Mesendoderm (in vitro differentiated cells): Measurements from ENCODE around the gene NES.

ENCODE experiments used
- DNase-seq: peaks from one replicate; pipeline ENCODE4 v3.0.0; 2013
- H2AK5ac ChIP-seq: 2 replicates; pipeline ENCODE4 v1.6.1; 2013; ENCODE audit warnings: low read length, inconsistent platforms
- H2BK120ac ChIP-seq: 2 replicates; pipeline ENCODE4 v1.6.1; 2013; ENCODE audit warnings: low read depth, mild to moderate bottlenecking, low read length, moderate library complexity, mixed read lengths
- H2BK15ac ChIP-seq: replicated peaks from 2 replicates; pipeline ENCODE4 v1.6.1; 2013; ENCODE audit warnings: low read depth, mild to moderate bottlenecking, moderate library complexity
- H2BK5ac ChIP-seq: 2 replicates; pipeline ENCODE4 v1.6.1; 2013; ENCODE audit warnings: low read length, inconsistent platforms
- H3K18ac ChIP-seq: 2 replicates; pipeline ENCODE4 v1.6.1; 2013; ENCODE audit warnings: mild to moderate bottlenecking, low read length, mixed read lengths
- H3K23ac ChIP-seq: one replicate; pipeline ENCODE4 v1.6.1; 2013; ENCODE audit warnings: low read length
- H3K27ac ChIP-seq: 2 replicates; pipeline ENCODE4 v1.5.1; 2013; ENCODE audit warnings: low read depth, mild to moderate bottlenecking, inconsistent platforms, low read length, moderate library complexity
- H3K27me3 ChIP-seq: 2 replicates; pipeline ENCODE4 v1.6.1; 2013; ENCODE audit warnings: low read length, control low read depth, mild to moderate bottlenecking, inconsistent platforms; ENCODE audit not compliant: insufficient read depth, poor library complexity
- H3K36me3 ChIP-seq: 2 replicates; pipeline ENCODE4 v1.6.1; 2013; ENCODE audit warnings: low read length, inconsistent platforms; ENCODE audit not compliant: control insufficient read depth, insufficient read depth
- H3K4ac ChIP-seq: one replicate; pipeline ENCODE4 v1.6.1; 2013; ENCODE audit warnings: low read depth, mild to moderate bottlenecking, low read length, moderate library complexity
- H3K4me1 ChIP-seq: 2 replicates; pipeline ENCODE4 v1.6.1; 2013; ENCODE audit warnings: low read depth, low read length, inconsistent platforms; ENCODE audit not compliant: control insufficient read depth
- H3K4me2 ChIP-seq: 2 replicates; pipeline ENCODE4 v1.6.1; 2013; ENCODE audit warnings: low read length
- H3K4me3 ChIP-seq: 2 replicates; pipeline ENCODE4 v1.5.1; 2013; ENCODE audit warnings: mild to moderate bottlenecking, low read length
- H3K56ac ChIP-seq: one replicate; pipeline ENCODE4 v1.6.1; 2013; ENCODE audit warnings: low read length
- H3K79me1 ChIP-seq: 2 replicates; pipeline ENCODE4 v1.6.1; 2013; ENCODE audit warnings: low read length, inconsistent platforms
- H3K79me2 ChIP-seq: 2 replicates; pipeline ENCODE4 v1.6.1; 2013; ENCODE audit warnings: mild to moderate bottlenecking, low read length; ENCODE audit not compliant: control insufficient read depth, insufficient read depth
- H3K9ac ChIP-seq: 2 replicates; pipeline ENCODE4 v1.6.1; 2013; ENCODE audit warnings: low read length, inconsistent platforms
- H4K5ac ChIP-seq: one replicate; pipeline ENCODE4 v1.6.1; 2013; ENCODE audit warnings: low read length
- H4K8ac ChIP-seq: one replicate; pipeline ENCODE4 v1.6.1; 2013; ENCODE audit warnings: low read depth, mild to moderate bottlenecking, control low read depth, low read length, moderate library complexity
- WGBS: extraction: QIAGEN DNeasy Blood & Tissue Kit; methylation state at CpG from one replicate; pipeline ENCODE4 v1.1.7; 2013; ENCODE audit warnings: low lambda C conversion rate, missing lambda C conversion rate; ENCODE audit not compliant: insufficient coverage; ENCODE audit errors: extremely low coverage; 5-methylcytosine and 5-hydroxymethylcytosine counted together

NES gene

GRCh38 chr1:156700736-156701531, 23.7 kb upstream of the NES start:
- Histone ChIP-seq H3K4ac (no peak overlapping the region), H3K4me2 (no peak overlapping the region), H4K5ac (no peak overlapping the region), H3K23ac (no peak overlapping the region), H3K4me1 (peaks cover 12% of the 10 kb centered on the region), H2AK5ac (no peak overlapping the region), H3K18ac (no peak overlapping the region), H3K27ac (no peak overlapping the region), H2BK120ac (no peak overlapping the region), H2BK15ac (no peak overlapping the region), H3K56ac (no peak overlapping the region), H2BK5ac (no peak overlapping the region), H3K79me1 (peaks cover 2% of the 10 kb centered on the region), H3K27me3 (no peaks in the 10 kb centered on the region), H3K79me2 (peaks cover 3% of the 10 kb centered on the region), H3K36me3 (peaks cover 5% of the 10 kb centered on the region), H3K4me3 (no peak overlapping the region), H3K9ac (no peak overlapping the region), H4K8ac (no peak overlapping the region)
- no CpG with 5 or more reads among the region's 8 CpGs for WGBS
- no peak for DNase-seq

GRCh38 chr1:156698995-156699394, 21.8 kb upstream of the NES start:
- Histone ChIP-seq H3K4ac (no peak overlapping the region), H2BK120ac (no peak overlapping the region), H3K23ac (no peak overlapping the region), H3K79me2 (peaks cover 2% of the 10 kb centered on the region), H2AK5ac (no peak overlapping the region), H3K18ac (no peak overlapping the region), H2BK5ac (no peak overlapping the region), H3K27ac (no peak overlapping the region), H3K36me3 (peaks cover 5% of the 10 kb centered on the region), H3K4me1 (peaks cover 11% of the 10 kb centered on the region), H4K5ac (no peak overlapping the region), H2BK15ac (no peak overlapping the region), H3K27me3 (no peaks in the 10 kb centered on the region), H3K4me3 (no peak overlapping the region), H3K79me1 (peaks cover 2% of the 10 kb centered on the region), H3K9ac (no peak overlapping the region), H3K56ac (no peak overlapping the region), H4K8ac (no peak overlapping the region), H3K4me2 (no peak overlapping the region)
- DNase-seq: no peak
- no CpG with 5 or more reads among the region's 1 CpG for WGBS

- no peak overlapping the region for H4K5ac ChIP-seq
- no peak for DNase-seq
- no peak overlapping the region for H2BK5ac ChIP-seq
- no peak overlapping the region for H2BK120ac ChIP-seq
- no peaks in the 10 kb centered on the region for H3K27me3 ChIP-seq
- no peak overlapping the region for H3K4me3 ChIP-seq
- peaks cover 5% of the 10 kb centered on the region for H3K36me3 ChIP-seq
- no peak overlapping the region for H4K8ac ChIP-seq
- H3K56ac ChIP-seq: no peak overlapping the region
- peaks cover 13% of the 10 kb centered on the region for H3K4me1 ChIP-seq
- no peaks in the 10 kb centered on the region for H3K79me2 ChIP-seq
- WGBS: no CpG with 5 or more reads among the region's 8 CpGs
- no peaks in the 10 kb centered on the region for H3K79me1 ChIP-seq
- no peak overlapping the region for H3K27ac ChIP-seq
- H3K23ac ChIP-seq: no peak overlapping the region
- no peak overlapping the region for H2AK5ac ChIP-seq
- H3K4me2 ChIP-seq: no peak overlapping the region
- H3K4ac ChIP-seq: no peak overlapping the region
- H3K9ac ChIP-seq: no peak overlapping the region
- H3K18ac ChIP-seq: no peak overlapping the region
- H2BK15ac ChIP-seq: no peak overlapping the region
Observed at GRCh38 chr1:156697481-156697880, 20.3 kb upstream of the NES start.

DNA sequence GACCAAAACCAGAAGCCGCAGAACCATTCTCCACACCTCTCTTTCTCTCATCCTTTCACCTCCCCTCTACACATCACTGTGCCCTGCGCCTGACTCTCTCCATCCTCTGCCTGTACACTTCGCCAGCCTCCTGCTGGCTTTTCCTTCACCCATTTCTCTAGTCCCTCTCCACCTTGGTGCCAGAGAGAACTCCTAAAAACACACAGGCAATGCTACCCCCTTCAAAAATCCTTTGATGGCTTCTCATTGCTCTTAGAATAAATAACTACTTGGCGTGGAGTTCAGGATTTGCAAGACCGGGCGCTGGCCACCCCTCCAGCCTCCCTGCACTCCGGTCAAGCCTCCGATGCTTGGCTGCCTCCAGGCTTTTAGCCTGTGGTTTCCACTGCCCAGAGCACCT, 19.5 kb upstream of the NES start:
- Histone ChIP-seq H3K56ac (no peak overlapping the region), H3K79me1 (no peaks in the 10 kb centered on the region), H4K5ac (no peak overlapping the region), H3K9ac (no peak overlapping the region), H2AK5ac (no peak overlapping the region), H3K4me2 (no peak overlapping the region), H3K4me1 (peaks cover 18% of the 10 kb centered on the region), H3K36me3 (peaks cover 5% of the 10 kb centered on the region), H3K4ac (no peak overlapping the region), H2BK15ac (no peak overlapping the region), H3K4me3 (no peak overlapping the region), H2BK5ac (no peak overlapping the region), H3K18ac (no peak overlapping the region), H3K23ac (no peak overlapping the region), H4K8ac (no peak overlapping the region), H2BK120ac (no peak overlapping the region), H3K79me2 (no peaks in the 10 kb centered on the region), H3K27ac (no peak overlapping the region), H3K27me3 (no peaks in the 10 kb centered on the region)
- WGBS: no CpG with 5 or more reads among the region's 8 CpGs
- no peak for DNase-seq

- H2AK5ac ChIP-seq: no peak overlapping the region
- no peak overlapping the region for H3K4me2 ChIP-seq
- peak overlapping the region; percentile 64 for H3K18ac ChIP-seq
- no peak for DNase-seq
- peak overlapping the region; percentile 76 for H2BK5ac ChIP-seq
- H2BK120ac ChIP-seq: peak overlapping the region; percentile 9
- no peak overlapping the region for H3K4me3 ChIP-seq
- H2BK15ac ChIP-seq: no peak overlapping the region
- H3K27me3 ChIP-seq: no peaks in the 10 kb centered on the region
- H3K4ac ChIP-seq: no peak overlapping the region
- peak overlapping the region; percentile 75 for H3K9ac ChIP-seq
- H3K23ac ChIP-seq: no peak overlapping the region
- peaks cover 31% of the 10 kb centered on the region for H3K4me1 ChIP-seq
- H3K56ac ChIP-seq: peak overlapping the region; percentile 92
- no peak overlapping the region for H4K8ac ChIP-seq
- peak overlapping the region; percentile 69 for H3K27ac ChIP-seq
- no peaks in the 10 kb centered on the region for H3K79me1 ChIP-seq
- H3K79me2 ChIP-seq: no peaks in the 10 kb centered on the region
- no peak overlapping the region for H4K5ac ChIP-seq
- no CpG with 5 or more reads among the region's 5 CpGs for WGBS
- H3K36me3 ChIP-seq: peaks cover 3% of the 10 kb centered on the region
Observed at GRCh38 chr1:156694690-156694962, 17.4 kb upstream of the NES start.
